ENCODE results near the gene ADCK1. TPM values are rescaled to one million over a fixed set of nuclear protein-coding genes. Genes with fewer than 3 reads are reported as not detected.

Gene ADCK1
- total RNA-seq, 2 donors from 2014 or later: 9.6 to 10.1 TPM

DNA sequence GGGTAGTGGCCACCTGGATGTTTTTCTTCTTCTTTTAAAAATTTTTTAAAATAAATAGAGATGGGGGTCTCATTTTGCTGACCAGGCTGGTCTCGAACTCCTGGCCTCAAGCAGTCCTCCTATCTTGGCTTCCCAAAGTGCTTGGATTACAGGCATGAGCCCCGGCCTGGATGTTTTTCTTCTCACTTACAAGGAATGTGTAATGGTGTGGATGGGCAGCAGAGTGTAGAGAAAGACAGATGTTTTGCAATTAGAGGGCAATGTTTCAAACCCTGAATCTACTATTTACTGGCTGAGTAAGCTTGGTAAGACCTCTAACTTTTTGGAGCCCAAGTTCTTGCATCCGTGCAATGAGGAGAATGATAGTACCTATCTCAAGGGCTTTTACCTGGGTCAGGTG lies 48.1 kb downstream of the ADCK1 start:
- no peak for DNase-seq (ENCODE audit: low spot score)
- Histone ChIP-seq H3K9me3 (no peaks in the 10 kb centered on the region), H3K36me3 (no peaks in the 10 kb centered on the region), H3K4me1 (replicated peaks) (no peaks in the 10 kb centered on the region), H3K27ac (no peak overlapping the region), H3K4me3 (no peak overlapping the region), H3K27me3 (replicated peaks; ENCODE audit: insufficient read depth) (no peaks in the 10 kb centered on the region)
- intact Hi-C loops (cut with DNase I): no loop called here
- WGBS: 85% methylated on average over 3 of the region's 3 CpGs
- TF ChIP-seq, protein P1, sequence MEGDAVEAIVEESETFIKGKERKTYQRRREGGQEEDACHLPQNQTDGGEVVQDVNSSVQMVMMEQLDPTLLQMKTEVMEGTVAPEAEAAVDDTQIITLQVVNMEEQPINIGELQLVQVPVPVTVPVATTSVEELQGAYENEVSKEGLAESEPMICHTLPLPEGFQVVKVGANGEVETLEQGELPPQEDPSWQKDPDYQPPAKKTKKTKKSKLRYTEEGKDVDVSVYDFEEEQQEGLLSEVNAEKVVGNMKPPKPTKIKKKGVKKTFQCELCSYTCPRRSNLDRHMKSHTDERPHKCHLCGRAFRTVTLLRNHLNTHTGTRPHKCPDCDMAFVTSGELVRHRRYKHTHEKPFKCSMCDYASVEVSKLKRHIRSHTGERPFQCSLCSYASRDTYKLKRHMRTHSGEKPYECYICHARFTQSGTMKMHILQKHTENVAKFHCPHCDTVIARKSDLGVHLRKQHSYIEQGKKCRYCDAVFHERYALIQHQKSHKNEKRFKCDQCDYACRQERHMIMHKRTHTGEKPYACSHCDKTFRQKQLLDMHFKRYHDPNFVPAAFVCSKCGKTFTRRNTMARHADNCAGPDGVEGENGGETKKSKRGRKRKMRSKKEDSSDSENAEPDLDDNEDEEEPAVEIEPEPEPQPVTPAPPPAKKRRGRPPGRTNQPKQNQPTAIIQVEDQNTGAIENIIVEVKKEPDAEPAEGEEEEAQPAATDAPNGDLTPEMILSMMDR (IDR thresholded peaks at IDR 0.05): no peak
- TF ChIP-seq POLR2AphosphoS5 (IDR thresholded peaks at IDR 0.05): no peak
- no peak for TF ChIP-seq POLR2A (IDR thresholded peaks at IDR 0.05)

DNA sequence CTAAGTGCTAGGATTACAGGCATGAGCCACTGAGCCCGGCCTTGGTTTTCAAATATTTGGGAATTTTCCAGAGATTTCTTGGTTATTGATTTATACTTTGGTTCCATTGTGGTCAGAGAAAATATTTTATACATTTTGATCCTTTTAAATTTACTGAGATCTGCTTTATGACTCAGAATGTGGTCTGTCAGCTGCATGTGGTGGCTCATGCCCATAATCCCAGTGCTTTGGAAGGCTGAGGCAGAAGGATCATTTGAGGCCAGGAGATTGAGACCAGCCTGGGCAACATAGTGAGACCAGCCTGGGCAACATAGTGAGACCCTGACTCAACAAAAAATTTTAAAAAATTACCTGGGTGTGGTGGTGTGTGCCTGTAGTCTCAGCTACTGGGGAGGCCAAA lies 49.8 kb downstream of the ADCK1 start:
- TF ChIP-seq POLR2AphosphoS5 (IDR thresholded peaks at IDR 0.05): no peak
- TF ChIP-seq, protein P1 (IDR thresholded peaks at IDR 0.05): no peak
- TF ChIP-seq POLR2A (IDR thresholded peaks at IDR 0.05): no peak
- Histone ChIP-seq H3K9me3 (no peaks in the 10 kb centered on the region), H3K4me3 (no peak overlapping the region), H3K27ac (no peak overlapping the region), H3K36me3 (no peaks in the 10 kb centered on the region), H3K27me3 (replicated peaks; ENCODE audit: insufficient read depth) (no peaks in the 10 kb centered on the region), H3K4me1 (replicated peaks) (no peaks in the 10 kb centered on the region)
- intact Hi-C loops (cut with DNase I): no loop called here
- WGBS: 89% methylated on average over 1 of the region's 1 CpG
- no peak for DNase-seq (ENCODE audit: low spot score)

DNA sequence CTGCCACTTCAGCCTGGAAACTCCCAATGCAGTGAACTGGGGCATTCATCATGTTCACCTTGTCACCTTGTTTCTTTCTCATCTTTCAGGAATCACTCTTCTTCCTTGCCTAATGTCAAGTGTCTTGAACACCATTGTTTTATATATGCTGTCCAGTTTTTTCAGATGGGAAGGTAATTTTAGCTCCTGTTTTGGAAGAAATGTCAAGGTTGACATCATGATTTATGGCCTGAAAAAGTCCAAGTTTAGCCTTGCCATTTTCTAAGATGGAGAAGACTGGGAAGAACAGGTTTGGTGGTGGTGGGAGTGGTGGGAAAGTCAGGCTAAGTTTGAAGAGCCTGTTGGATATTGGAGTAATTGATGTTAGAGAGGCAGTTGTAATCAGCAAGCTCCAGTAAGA lies 54.0 kb downstream of the ADCK1 start:
- Histone ChIP-seq H3K4me3 (no peak overlapping the region), H3K27me3 (replicated peaks; ENCODE audit: insufficient read depth) (no peaks in the 10 kb centered on the region), H3K4me1 (replicated peaks) (no peaks in the 10 kb centered on the region), H3K27ac (no peak overlapping the region), H3K9me3 (no peaks in the 10 kb centered on the region), H3K36me3 (no peaks in the 10 kb centered on the region)
- TF ChIP-seq, protein P1 (IDR thresholded peaks at IDR 0.05): no peak
- DNase-seq (ENCODE audit: low spot score): no peak
- intact Hi-C loops (cut with DNase I): no loop called here

DNA sequence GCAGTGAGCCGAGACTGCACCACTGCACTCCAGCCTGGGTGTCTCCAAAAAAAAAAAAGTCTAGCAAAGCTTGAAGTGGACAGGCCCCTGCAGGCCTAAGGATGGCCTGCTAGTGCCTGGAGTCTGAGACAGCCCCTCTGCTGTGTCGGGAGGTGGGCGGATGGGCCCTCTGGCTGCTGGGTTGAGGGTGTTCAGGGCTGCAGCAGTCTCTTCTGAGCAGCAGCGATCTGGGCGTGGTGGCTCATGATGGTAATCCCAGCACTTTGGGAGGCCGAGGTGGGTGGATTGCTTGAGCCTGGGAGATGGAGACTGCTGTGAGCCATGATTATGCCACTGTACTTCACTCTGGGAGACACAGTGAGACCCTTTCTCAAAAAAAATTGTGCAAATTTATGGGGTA lies 57.0 kb downstream of the ADCK1 start:
- no peak overlapping the region for H3K4me3 ChIP-seq
- no peaks in the 10 kb centered on the region for H3K4me1 ChIP-seq (replicated peaks)
- H3K9me3 ChIP-seq: no peaks in the 10 kb centered on the region
- intact Hi-C loops (cut with DNase I): no loop called here
- TF ChIP-seq, protein P1 (IDR thresholded peaks at IDR 0.05): no peak
- TF ChIP-seq POLR2A (IDR thresholded peaks at IDR 0.05) (no peak), POLR2AphosphoS5 (IDR thresholded peaks at IDR 0.05) (no peak)
- no peaks in the 10 kb centered on the region for H3K36me3 ChIP-seq
- no peak overlapping the region for H3K27ac ChIP-seq
- no peak for DNase-seq (ENCODE audit: low spot score)
- no peaks in the 10 kb centered on the region for H3K27me3 ChIP-seq (replicated peaks; ENCODE audit: insufficient read depth)
- 78% methylated on average over 6 of the region's 6 CpGs for WGBS

DNA sequence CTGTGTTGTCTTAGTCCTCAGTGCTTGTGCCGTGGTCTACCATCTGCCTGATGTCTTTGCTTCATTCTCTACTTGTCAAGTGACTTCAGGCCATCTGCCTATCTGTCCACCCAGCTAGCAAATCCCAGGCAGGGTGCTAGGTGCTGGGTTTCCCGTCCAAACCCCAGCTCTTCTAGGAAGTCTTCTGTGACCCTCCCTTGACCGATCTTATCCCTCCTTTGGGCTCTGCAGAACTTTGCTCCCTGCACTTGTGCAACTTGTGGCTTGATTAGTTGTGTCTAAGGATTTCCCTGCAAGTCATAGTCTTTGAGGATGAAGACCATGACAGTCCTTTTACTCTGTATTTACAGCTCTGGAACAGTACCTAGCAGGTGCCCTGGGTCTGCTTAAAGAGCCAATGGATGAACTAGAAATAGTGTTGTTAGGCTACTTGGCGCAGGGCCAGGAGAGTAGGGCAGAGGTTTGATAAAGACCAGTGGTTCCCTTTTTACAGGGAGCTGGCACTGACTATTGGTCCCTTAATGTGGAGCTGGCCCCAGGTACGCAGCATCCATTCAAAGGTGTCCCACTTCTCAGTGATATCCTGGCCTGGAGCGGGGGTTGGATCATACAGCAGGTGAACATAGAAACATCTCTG lies 60.1 kb downstream of the ADCK1 start:
- WGBS: 92% methylated on average over 6 of the region's 6 CpGs
- DNase-seq (ENCODE audit: low spot score): no peak
- Histone ChIP-seq H3K27me3 (replicated peaks; ENCODE audit: insufficient read depth) (no peaks in the 10 kb centered on the region), H3K36me3 (no peaks in the 10 kb centered on the region), H3K4me3 (no peak overlapping the region), H3K27ac (no peak overlapping the region), H3K4me1 (replicated peaks) (no peaks in the 10 kb centered on the region), H3K9me3 (no peaks in the 10 kb centered on the region)
- no peak for TF ChIP-seq POLR2AphosphoS5 (IDR thresholded peaks at IDR 0.05)
- TF ChIP-seq, protein P1 (IDR thresholded peaks at IDR 0.05): no peak
- no peak for TF ChIP-seq POLR2A (IDR thresholded peaks at IDR 0.05)
- intact Hi-C loops (cut with DNase I): loop anchor here (5.0 to 10.0 kb wide), 2 partner anchors 707 to 975 kb away; no protein-coding TSS in a partner anchor
